ENCODE measurements around the gene TNFRSF18. TPM values are rescaled to one million over a fixed set of nuclear protein-coding genes. Genes with fewer than 3 reads are reported as not detected.
A peak's percentile ranks its signal among the peaks of the same experiment; 100 is the strongest.

The TNFRSF18 gene
- total and polyA plus RNA-seq, 7 donors = 0.04 to 0.76 (median 0.20) TPM; not detected in 3

- peaks cover 0 to 31% (median 23%) of the 10 kb centered on the region in 3 donors for H3K27me3 ChIP-seq (ENCODE audit: insufficient read depth in 3 of 3, low read length in 2 of 3)
- intact Hi-C loops (cut with DNase I) = no loop called here
- no peak for DNase-seq
- H3K4me3 ChIP-seq = peak overlapping the region; percentile 44
- H3K27ac ChIP-seq = no peak overlapping the region
- H3K9me3 ChIP-seq = no peaks in the 10 kb centered on the region
- H3K4me1 ChIP-seq = no peaks in the 10 kb centered on the region
- no peak for TF ChIP-seq CTCF (IDR thresholded peaks at IDR 0.05)
- H3K36me3 ChIP-seq (ENCODE audit: insufficient read depth in 1 of 2, low read depth in 1 of 2) = no peaks in the 10 kb centered on the region
- ATAC-seq = peak in 1 of 4 donors; percentile 21
- 40 to 60% (median 50%) methylated on average over 18 to 30 of the region's 30 CpGs for WGBS, 3 donors
Observed at GRCh38 chr1:1244192-1244811, 37.9 kb upstream of the TNFRSF18 start.

GRCh38 chr1:1243807-1244191, 37.4 kb upstream of the TNFRSF18 start:
- no peak for TF ChIP-seq CTCF (IDR thresholded peaks at IDR 0.05)
- WGBS, 3 donors = 47 to 55% (median 53%) methylated on average over 22 to 23 of the region's 23 CpGs
- H3K4me3 ChIP-seq = peak overlapping the region; percentile 44
- peaks cover 0 to 33% (median 23%) of the 10 kb centered on the region in 3 donors for H3K27me3 ChIP-seq (ENCODE audit: insufficient read depth in 3 of 3, low read length in 2 of 3)
- intact Hi-C loops (cut with DNase I) = no loop called here
- no peaks in the 10 kb centered on the region for H3K9me3 ChIP-seq
- DNase-seq (no peak), ATAC-seq (no peak)
- H3K4me1 ChIP-seq = no peaks in the 10 kb centered on the region
- no peak overlapping the region for H3K27ac ChIP-seq
- no peaks in the 10 kb centered on the region for H3K36me3 ChIP-seq (ENCODE audit: insufficient read depth in 1 of 2, low read depth in 1 of 2)

- no peak for TF ChIP-seq CTCF (IDR thresholded peaks at IDR 0.05)
- Histone ChIP-seq H3K27ac (no peak overlapping the region), H3K9me3 (no peaks in the 10 kb centered on the region), H3K36me3 (ENCODE audit: insufficient read depth in 1 of 2, low read depth in 1 of 2) (no peaks in the 10 kb centered on the region), H3K27me3 (ENCODE audit: insufficient read depth in 3 of 3, low read length in 2 of 3) (peaks cover 0 to 36% (median 25%) of the 10 kb centered on the region in 3 donors), H3K4me3 (no peak overlapping the region), H3K4me1 (no peaks in the 10 kb centered on the region)
- 78 to 91% (median 90%) methylated on average over 22 to 23 of the region's 23 CpGs for WGBS, 3 donors
- DNase-seq = no peak
- intact Hi-C loops (cut with DNase I) = no loop called here
- no peak for ATAC-seq
Observed at GRCh38 chr1:1243266-1243660, 36.9 kb upstream of the TNFRSF18 start.

- Histone ChIP-seq H3K4me1 (no peaks in the 10 kb centered on the region), H3K4me3 (no peak overlapping the region), H3K27me3 (ENCODE audit: insufficient read depth in 3 of 3, low read length in 2 of 3) (peaks cover 0 to 36% (median 30%) of the 10 kb centered on the region in 3 donors), H3K9me3 (no peaks in the 10 kb centered on the region), H3K27ac (no peak overlapping the region), H3K36me3 (ENCODE audit: insufficient read depth in 1 of 2, low read depth in 1 of 2) (no peaks in the 10 kb centered on the region)
- ATAC-seq (no peak), DNase-seq (no peak)
- 81 to 90% (median 84%) methylated on average over 37 to 41 of the region's 41 CpGs for WGBS, 3 donors
- intact Hi-C loops (cut with DNase I) = no loop called here
- no peak for TF ChIP-seq CTCF (IDR thresholded peaks at IDR 0.05)
Observed at GRCh38 chr1:1242461-1243265, 36.3 kb upstream of the TNFRSF18 start.

Data from psoas muscle (tissue), 8 donors.